MCF 10A (cell line): ENCODE data around the gene OR4D11. TPM values are rescaled to one million over a fixed set of nuclear protein-coding genes. Genes with fewer than 3 reads are reported as not detected.
"Not testable (repeated sequence)": the region's sequence is repeated elsewhere in the genome, so short reads cannot be mapped to it uniquely, and the experiment has no call there.

Experiments used
- BruUV-seq: library from RNA; stranded (reverse); fragments of 400-500 nt; replicated peaks from 2 replicates; lab custom pipeline; 2021; lab: Mats Ljungman, UMichigan
- CTCF ChIA-PET: fragments of 300-600 bp; sonication (Branson Sonifier 250); formaldehyde crosslinking; extraction: SDS; loops from one replicate; lab custom pipeline; 2021; ENCODE audit warnings: antibody characterized with exemption, inconsistent platforms; lab: Yijun Ruan, JAX
- POLR2A ChIA-PET: fragments of 300-600, 350-650 bp; sonication (Branson Sonifier 250); formaldehyde crosslinking; extraction: SDS; loops from one replicate; lab custom pipeline; 2020; ENCODE audit warnings: antibody characterized with exemption, inconsistent platforms; lab: Yijun Ruan, JAX
- DNase-seq: peaks from one replicate; pipeline ENCODE4 v3.0.0-alpha.2; 2018; ENCODE audit not compliant: unreplicated experiment
- H3K27ac Mint-ChIP-seq: one replicate; pipeline ENCODE4 v1.8.0; 2022; ENCODE audit warnings: mild to moderate bottlenecking, low read depth, mixed read lengths; ENCODE audit not compliant: unreplicated experiment
- H3K27me3 Mint-ChIP-seq: one replicate; pipeline ENCODE4 v1.8.0; 2022; ENCODE audit warnings: mixed read lengths; ENCODE audit not compliant: insufficient read depth, unreplicated experiment
- H3K36me3 Mint-ChIP-seq: one replicate; pipeline ENCODE4 v1.8.0; 2022; ENCODE audit warnings: mild to moderate bottlenecking, moderate library complexity, mixed read lengths; ENCODE audit not compliant: insufficient read depth, unreplicated experiment
- H3K4me1 Mint-ChIP-seq: one replicate; pipeline ENCODE4 v1.8.0; 2022; ENCODE audit warnings: mixed read lengths; ENCODE audit not compliant: insufficient read depth, unreplicated experiment
- H3K4me3 Mint-ChIP-seq: one replicate; pipeline ENCODE4 v1.8.0; 2022; ENCODE audit warnings: mild to moderate bottlenecking, moderate library complexity, mixed read lengths; ENCODE audit not compliant: unreplicated experiment
- H3K9me3 Mint-ChIP-seq: one replicate; pipeline ENCODE4 v1.8.0; 2022; ENCODE audit warnings: mixed read lengths; ENCODE audit not compliant: unreplicated experiment
- CTCF ChIP-seq: fragments of 200-600 bp; IDR thresholded peaks from one replicate; pipeline ENCODE4 v1.8.0; 2022; ENCODE audit warnings: antibody characterized with exemption, mild to moderate bottlenecking; ENCODE audit not compliant: unreplicated experiment
- intact Hi-C: fragments of 100-400 bp; cut with micrococcal nuclease; formaldehyde crosslinking; loops from 2 replicates; pipeline ENCODE4 v1.14.1; 2022
- total RNA-seq: library from RNA; stranded (reverse); gene quantifications from 2 replicates; pipeline ENCODE4 v1.2.3, GENCODE V29; 2022

The OR4D11 gene
- total RNA-seq, 1 experiment from 2014 or later: not detected

- no TSS peak for BruUV-seq
Measured at GRCh38 chr11:59534676-59535075, 31.3 kb downstream of the OR4D11 start.

GRCh38 chr11:59542142-59542810 lies 38.9 kb downstream of the OR4D11 start:
- Mint-ChIP-seq H3K4me3 (no peak overlapping the region), H3K27ac (no peak overlapping the region), H3K9me3 (no peaks in the 10 kb centered on the region), H3K27me3 (no peaks in the 10 kb centered on the region), H3K36me3 (no peaks in the 10 kb centered on the region), H3K4me1 (peaks cover 14% of the 10 kb centered on the region)
- ChIA-PET POLR2A (no interaction called here), CTCF (interaction anchor here (1.2 kb wide), 1 partner anchor 124 kb away, joined by 3 read pairs; no protein-coding TSS in a partner anchor)
- DNase-seq: no peak
- TF ChIP-seq CTCF: no peak
- BruUV-seq: no TSS peak
- intact Hi-C loops: no loop called here

More at GRCh38 chr11:59534676-59535075, 31.3 kb downstream of the OR4D11 start:
- Mint-ChIP-seq H3K9me3 (no peaks in the 10 kb centered on the region), H3K4me3 (no peak overlapping the region), H3K27ac (no peak overlapping the region), H3K27me3 (no peaks in the 10 kb centered on the region), H3K36me3 (no peaks in the 10 kb centered on the region), H3K4me1 (no peaks in the 10 kb centered on the region)
- ChIA-PET CTCF (interaction anchor here (0.7 kb wide), 1 partner anchor 19 kb away, joined by 3 read pairs; no protein-coding TSS in a partner anchor), POLR2A (interaction anchor here (0.6 to 1.2 kb wide), 2 partner anchors 81 to 205 kb away, joined by 3 to 4 read pairs; partner anchors contain the start of gene OSBP)
- DNase-seq: no peak
- intact Hi-C loops: no loop called here
- TF ChIP-seq CTCF: no peak

GRCh38 chr11:59543713-59544112 lies 40.3 kb downstream of the OR4D11 start:
- POLR2A ChIA-PET, H3K9me3 Mint-ChIP-seq, H3K36me3 Mint-ChIP-seq, BruUV-seq, H3K4me3 Mint-ChIP-seq, H3K27me3 Mint-ChIP-seq, intact Hi-C loops, DNase-seq, H3K27ac Mint-ChIP-seq: not testable (repeated sequence)
- H3K4me1 Mint-ChIP-seq: peaks cover 15% of the 10 kb centered on the region
- CTCF ChIA-PET: interaction anchor here (0.6 kb wide), 1 partner anchor 18 kb away, joined by 3 read pairs; no protein-coding TSS in a partner anchor

GRCh38 chr11:59544869-59545178 lies 41.4 kb downstream of the OR4D11 start:
- Mint-ChIP-seq H3K27ac (peak overlapping the region; percentile 86), H3K36me3 (no peaks in the 10 kb centered on the region)

More at GRCh38 chr11:59544869-59545178, 41.4 kb downstream of the OR4D11 start:
- BruUV-seq: TSS peak; percentile 95
- DNase-seq: no peak
- TF ChIP-seq CTCF: no peak
- H3K27me3 Mint-ChIP-seq: no peaks in the 10 kb centered on the region
- peaks cover 25% of the 10 kb centered on the region for H3K4me1 Mint-ChIP-seq
- ChIA-PET CTCF (no interaction called here), POLR2A (no interaction called here)
- H3K9me3 Mint-ChIP-seq: no peaks in the 10 kb centered on the region
- intact Hi-C loops: no loop called here
- no peak overlapping the region for H3K4me3 Mint-ChIP-seq
